Cardiac muscle cell (in vitro differentiated cells and primary cell): ENCODE measurements around the gene ALK. TPM values are rescaled to one million over a fixed set of nuclear protein-coding genes. Genes with fewer than 3 reads are reported as not detected.

ENCODE experiments used
- DNase-seq, 2 donors: peaks; one replicate each; pipeline versions ENCODE4 v3.0.0 to v3.0.0-alpha.2; 2010 to 2017; ENCODE audit warnings: low read depth in 1 of 2, low spot score in 1 of 2
- H3K27ac ChIP-seq: fragments of 200-600 bp; sonication (generic); 2 replicates; pipeline ENCODE4 v1.5.1; 2016
- H3K27me3 ChIP-seq: fragments of 200-600 bp; sonication (generic); 2 replicates; pipeline ENCODE4 v1.6.0; 2016; ENCODE audit warnings: control low read depth
- H3K36me3 ChIP-seq: fragments of 200-600 bp; sonication (generic); 2 replicates; pipeline ENCODE4 v1.5.1; 2016; ENCODE audit warnings: control low read depth
- H3K4me1 ChIP-seq: fragments of 200-600 bp; sonication (generic); 2 replicates; pipeline ENCODE4 v1.8.1; 2017; ENCODE audit warnings: low read depth, mild to moderate bottlenecking, mixed run types
- H3K4me3 ChIP-seq: fragments of 200-600 bp; sonication (generic); 2 replicates; pipeline ENCODE4 v1.5.1; 2016; ENCODE audit warnings: mild to moderate bottlenecking
- H3K9me3 ChIP-seq: fragments of 200-600 bp; sonication (generic); 2 replicates; pipeline ENCODE4 v1.5.1; 2017; ENCODE audit warnings: low read depth, mild to moderate bottlenecking, control low read depth
- CTCF ChIP-seq: IDR thresholded peaks from 2 replicates; pipeline ENCODE4 v1.5.1; 2012; ENCODE audit warnings: low read depth, mild to moderate bottlenecking, low read length
- polyA plus RNA-seq: library from polyadenylated mRNA; unstranded; fragments of >200 nt; fragmentation: Nextera tagmentation; extraction: Ambion mirVana; gene quantifications from 2 replicates; pipeline ENCODE4 v1.2.1, GENCODE V29; 2016
- total RNA-seq: library from RNA; depleted of rRNA; stranded (reverse); fragments of >200 nt; gene quantifications from 2 replicates; pipeline ENCODE4 v1.2.3, GENCODE V29; 2016

Gene ALK
- total and polyA plus RNA-seq, 2 experiments from 2014 or later, result 1.8 to 4.3 TPM

- Histone ChIP-seq H3K36me3 (no peaks in the 10 kb centered on the region), H3K9me3 (no peaks in the 10 kb centered on the region), H3K27me3 (no peaks in the 10 kb centered on the region), H3K4me1 (no peaks in the 10 kb centered on the region), H3K27ac (no peak overlapping the region), H3K4me3 (no peak overlapping the region)
- TF ChIP-seq CTCF, result no peak
- no peak for DNase-seq
Measured at GRCh38 chr2:29864988-29865387, 56.4 kb downstream of the ALK start.

GRCh38 chr2:29855924-29856639 lies 65.3 kb downstream of the ALK start:
- Histone ChIP-seq H3K4me1 (no peaks in the 10 kb centered on the region), H3K36me3 (no peaks in the 10 kb centered on the region), H3K27ac (no peak overlapping the region), H3K9me3 (no peaks in the 10 kb centered on the region), H3K27me3 (no peaks in the 10 kb centered on the region), H3K4me3 (no peak overlapping the region)
- no peak for DNase-seq
- no peak for TF ChIP-seq CTCF

GRCh38 chr2:29850794-29851193 lies 70.6 kb downstream of the ALK start:
- no peak for DNase-seq
- no peak for TF ChIP-seq CTCF
- no peaks in the 10 kb centered on the region for H3K36me3 ChIP-seq
- H3K4me1 ChIP-seq, result no peaks in the 10 kb centered on the region
- H3K4me3 ChIP-seq, result no peak overlapping the region
- H3K9me3 ChIP-seq, result no peaks in the 10 kb centered on the region
- no peak overlapping the region for H3K27ac ChIP-seq
- peaks cover 4% of the 10 kb centered on the region for H3K27me3 ChIP-seq

- Histone ChIP-seq H3K27me3 (peaks cover 4% of the 10 kb centered on the region), H3K9me3 (no peaks in the 10 kb centered on the region)
- TF ChIP-seq CTCF, result no peak
Measured at GRCh38 chr2:29848566-29849310, 72.6 kb downstream of the ALK start.

GRCh38 chr2:29847886-29848285 lies 73.5 kb downstream of the ALK start:
- Histone ChIP-seq H3K9me3 (no peaks in the 10 kb centered on the region), H3K27me3 (peaks cover 10% of the 10 kb centered on the region), H3K4me1 (no peaks in the 10 kb centered on the region), H3K36me3 (no peaks in the 10 kb centered on the region), H3K27ac (no peak overlapping the region), H3K4me3 (no peak overlapping the region)
- DNase-seq, result no peak
- TF ChIP-seq CTCF, result no peak

More at GRCh38 chr2:29848566-29849310, 72.6 kb downstream of the ALK start:
- DNase-seq, result no peak
- Histone ChIP-seq H3K4me3 (no peak overlapping the region), H3K27ac (no peak overlapping the region), H3K36me3 (no peaks in the 10 kb centered on the region), H3K4me1 (no peaks in the 10 kb centered on the region)
